Stimulated activated CD8-positive, alpha-beta memory T cell treated with anti-CD3 and anti-CD28 coated beads, Interleukin-12 subunit alpha, Interleukin-12 subunit beta, amount 100 ng/mL, for 24 hours (primary cell): Measurements from ENCODE around the gene ADCY6.
A peak's percentile ranks its signal among the peaks of the same experiment; 100 is the strongest.

Experiments
- DNase-seq: peaks from one replicate; pipeline ENCODE4 v3.0.0-alpha.2; 2020; ENCODE audit errors: extremely low read depth

The ADCY6 gene

GRCh38 chr12:48815126-48816110 is 26.5 kb upstream of the ADCY6 start:
- DNase-seq: no peak

- DNase-seq: peak; percentile 40
Measured at GRCh38 chr12:48814262-48815125, 25.6 kb upstream of the ADCY6 start.

- no peak for DNase-seq
Measured at GRCh38 chr12:48813465-48814261, 24.8 kb upstream of the ADCY6 start.

- DNase-seq: no peak
Measured at GRCh38 chr12:48812389-48812788, 23.5 kb upstream of the ADCY6 start.

GRCh38 chr12:48811437-48812090 is 22.7 kb upstream of the ADCY6 start:
- DNase-seq: no peak

- no peak for DNase-seq
Measured at GRCh38 chr12:48810903-48811431, 22.1 kb upstream of the ADCY6 start.

GRCh38 chr12:48807981-48808380 is 19.1 kb upstream of the ADCY6 start:
- DNase-seq: no peak

- no peak for DNase-seq
Measured at GRCh38 chr12:48803675-48804074, 14.8 kb upstream of the ADCY6 start.

- no peak for DNase-seq
Measured at GRCh38 chr12:48800971-48801370, 12.1 kb upstream of the ADCY6 start.

GRCh38 chr12:48800457-48800856 is 11.6 kb upstream of the ADCY6 start:
- no peak for DNase-seq

- DNase-seq: no peak
Measured at GRCh38 chr12:48796976-48797375, 8.1 kb upstream of the ADCY6 start.

- DNase-seq: no peak
Measured at GRCh38 chr12:48795550-48796455, 6.9 kb upstream of the ADCY6 start.

- DNase-seq: no peak
Measured at GRCh38 chr12:48794870-48795269, 6.0 kb upstream of the ADCY6 start.

- DNase-seq: no peak
Measured at GRCh38 chr12:48793696-48794095, 4.8 kb upstream of the ADCY6 start.

- DNase-seq: no peak
Measured at GRCh38 chr12:48789858-48790326, 1.0 kb upstream of the ADCY6 start.

GRCh38 chr12:48788524-48788853 is 400 bp downstream of the ADCY6 start:
- DNase-seq: no peak

- DNase-seq: no peak
Measured at GRCh38 chr12:48787791-48788523, 932 bp downstream of the ADCY6 start.

- no peak for DNase-seq
Measured at GRCh38 chr12:48786591-48787544, 2.0 kb downstream of the ADCY6 start.
